NT2/D1 (cell line): ENCODE data around the gene TMEM117.

Experiments
- YY1 ChIP-seq: IDR thresholded peaks from 2 replicates; pipeline ENCODE4 v1.6.1; 2011; ENCODE audit not compliant: insufficient read length, insufficient read depth
- ZNF274 ChIP-seq: IDR thresholded peaks from 2 replicates; pipeline ENCODE4 v1.6.1; 2011; ENCODE audit warnings: mild to moderate bottlenecking, low read depth, low read length

- no peak for TF ChIP-seq YY1
- no peak for TF ChIP-seq ZNF274
These were observed 264.4 kb downstream of the TMEM117 start for GRCh38 chr12:44100264-44100663.
